Lower lobe of right lung (tissue), 2 donors: Measurements from ENCODE around the gene NLRP11. TPM values are rescaled to one million over a fixed set of nuclear protein-coding genes. Genes with fewer than 3 reads are reported as not detected.

Source experiments
- ATAC-seq, 2 donors: fragments of 200-7000 bp; cut with Tn5 transposase; one replicate each; pipeline ENCODE4 v1.9.1; 2020 to 2022; ENCODE audit warnings: mild to moderate bottlenecking in 2 of 2, moderate library complexity in 2 of 2
- DNase-seq: peaks from one replicate; pipeline ENCODE4 v3.0.0-alpha.2; 2020
- H3K27ac ChIP-seq: fragments of 200-600 bp; one replicate; pipeline ENCODE4 v1.8.0; 2022
- H3K27me3 ChIP-seq: fragments of 200-600 bp; one replicate; pipeline ENCODE4 v1.8.0; 2022; ENCODE audit warnings: low read depth
- H3K36me3 ChIP-seq: fragments of 200-600 bp; one replicate; pipeline ENCODE4 v1.8.0; 2022; ENCODE audit warnings: mild to moderate bottlenecking
- H3K4me1 ChIP-seq: fragments of 200-600 bp; one replicate; pipeline ENCODE4 v1.8.0; 2022
- H3K4me3 ChIP-seq: fragments of 200-600 bp; one replicate; pipeline ENCODE4 v1.8.0; 2022; ENCODE audit warnings: mild to moderate bottlenecking
- H3K9me3 ChIP-seq: fragments of 200-600 bp; one replicate; pipeline ENCODE4 v1.8.0; 2022
- intact Hi-C: fragments of 100-400 bp; cut with DNase I; formaldehyde crosslinking; loops from one replicate; pipeline ENCODE4 v1.11.0; 2022
- total RNA-seq: library from RNA; stranded (reverse); fragmentation: NEBNext Ultra II Directional; extraction: Animal tissue kit (Norgen Biotek cat#: 25700); gene quantifications from one replicate; pipeline ENCODE4 v1.2.1, GENCODE V29; 2021
- TF ChIP-seq, protein P1 (sequence below): fragments of 200-600 bp; IDR thresholded peaks from one replicate; pipeline ENCODE4 v1.8.0; 2022; ENCODE audit warnings: antibody characterized with exemption, mild to moderate bottlenecking
- donor health status: DM: no; HTN: yes; CAD: no; lungs with severe emphysema.

Gene NLRP11
- total RNA-seq, 1 donor from 2014 or later, result not detected

- H3K9me3 ChIP-seq, result no peaks in the 10 kb centered on the region
- DNase-seq (no peak), ATAC-seq (no peak)
- no peak overlapping the region for H3K27ac ChIP-seq
- TF ChIP-seq, protein P1, sequence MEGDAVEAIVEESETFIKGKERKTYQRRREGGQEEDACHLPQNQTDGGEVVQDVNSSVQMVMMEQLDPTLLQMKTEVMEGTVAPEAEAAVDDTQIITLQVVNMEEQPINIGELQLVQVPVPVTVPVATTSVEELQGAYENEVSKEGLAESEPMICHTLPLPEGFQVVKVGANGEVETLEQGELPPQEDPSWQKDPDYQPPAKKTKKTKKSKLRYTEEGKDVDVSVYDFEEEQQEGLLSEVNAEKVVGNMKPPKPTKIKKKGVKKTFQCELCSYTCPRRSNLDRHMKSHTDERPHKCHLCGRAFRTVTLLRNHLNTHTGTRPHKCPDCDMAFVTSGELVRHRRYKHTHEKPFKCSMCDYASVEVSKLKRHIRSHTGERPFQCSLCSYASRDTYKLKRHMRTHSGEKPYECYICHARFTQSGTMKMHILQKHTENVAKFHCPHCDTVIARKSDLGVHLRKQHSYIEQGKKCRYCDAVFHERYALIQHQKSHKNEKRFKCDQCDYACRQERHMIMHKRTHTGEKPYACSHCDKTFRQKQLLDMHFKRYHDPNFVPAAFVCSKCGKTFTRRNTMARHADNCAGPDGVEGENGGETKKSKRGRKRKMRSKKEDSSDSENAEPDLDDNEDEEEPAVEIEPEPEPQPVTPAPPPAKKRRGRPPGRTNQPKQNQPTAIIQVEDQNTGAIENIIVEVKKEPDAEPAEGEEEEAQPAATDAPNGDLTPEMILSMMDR, result no peak
- no peaks in the 10 kb centered on the region for H3K4me1 ChIP-seq
- no peaks in the 10 kb centered on the region for H3K27me3 ChIP-seq
- no peak overlapping the region for H3K4me3 ChIP-seq
- no peaks in the 10 kb centered on the region for H3K36me3 ChIP-seq
- intact Hi-C loops, result no loop called here
These were observed 26.6 kb upstream of the NLRP11 start for GRCh38 chr19:55858401-55858800.

- no peaks in the 10 kb centered on the region for H3K9me3 ChIP-seq
- DNase-seq (no peak), ATAC-seq (no peak)
- TF ChIP-seq, protein P1, result no peak
- no peaks in the 10 kb centered on the region for H3K27me3 ChIP-seq
- intact Hi-C loops, result no loop called here
- no peak overlapping the region for H3K27ac ChIP-seq
- no peaks in the 10 kb centered on the region for H3K36me3 ChIP-seq
- H3K4me1 ChIP-seq, result no peaks in the 10 kb centered on the region
- H3K4me3 ChIP-seq, result no peak overlapping the region
These were observed 26.2 kb upstream of the NLRP11 start for GRCh38 chr19:55857974-55858373.

DNA sequence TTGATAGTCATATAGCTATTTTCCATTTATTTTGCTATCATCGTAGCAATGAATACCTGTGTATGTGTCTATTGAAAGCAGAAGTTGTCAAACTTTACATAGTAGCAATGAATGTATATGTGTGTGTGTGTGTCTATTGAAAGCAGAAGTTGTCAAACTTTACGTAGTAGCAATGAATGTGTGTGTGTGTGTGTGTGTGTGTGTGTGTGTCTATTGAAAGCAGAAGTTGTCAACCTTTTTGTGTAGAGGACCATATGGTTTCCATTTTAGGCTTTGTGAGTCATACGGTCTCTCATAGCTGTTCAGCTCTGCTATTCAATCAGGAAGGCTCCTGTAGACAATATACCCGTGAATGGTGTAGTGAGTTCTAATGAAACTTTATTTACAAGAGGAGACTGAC, 25.4 kb upstream of the NLRP11 start:
- intact Hi-C loops, result no loop called here
- ATAC-seq (no peak), DNase-seq (no peak)
- H3K27ac ChIP-seq, result no peak overlapping the region
- H3K27me3 ChIP-seq, result no peaks in the 10 kb centered on the region
- H3K9me3 ChIP-seq, result no peaks in the 10 kb centered on the region
- TF ChIP-seq, protein P1, result no peak
- no peaks in the 10 kb centered on the region for H3K4me1 ChIP-seq
- H3K4me3 ChIP-seq, result no peak overlapping the region
- H3K36me3 ChIP-seq, result no peaks in the 10 kb centered on the region

DNA sequence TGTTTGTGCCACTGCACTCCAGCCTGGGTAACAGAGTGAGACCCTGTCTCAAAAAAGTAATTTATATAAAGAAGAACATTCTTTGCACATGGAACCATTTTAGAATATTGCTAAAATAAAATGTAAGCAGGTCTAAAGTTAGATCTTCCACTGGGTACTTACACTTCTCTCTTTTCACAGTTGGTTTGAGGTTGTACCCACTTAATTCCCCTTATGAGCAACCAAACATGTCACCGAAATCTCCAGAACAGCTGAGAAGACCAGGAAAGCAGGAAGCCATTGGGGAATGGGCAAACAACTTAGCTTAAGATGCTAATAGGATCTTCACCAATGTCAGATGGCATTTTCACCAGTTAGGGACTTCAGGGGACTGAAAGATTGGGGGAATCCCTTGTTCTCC, 23.4 kb upstream of the NLRP11 start:
- Histone ChIP-seq H3K4me1 (no peaks in the 10 kb centered on the region), H3K4me3 (no peak overlapping the region), H3K27me3 (no peaks in the 10 kb centered on the region), H3K9me3 (no peaks in the 10 kb centered on the region), H3K36me3 (no peaks in the 10 kb centered on the region), H3K27ac (no peak overlapping the region)
- ATAC-seq, result no peak
- intact Hi-C loops, result no loop called here
- DNase-seq, result no peak
- TF ChIP-seq, protein P1, result no peak

DNA sequence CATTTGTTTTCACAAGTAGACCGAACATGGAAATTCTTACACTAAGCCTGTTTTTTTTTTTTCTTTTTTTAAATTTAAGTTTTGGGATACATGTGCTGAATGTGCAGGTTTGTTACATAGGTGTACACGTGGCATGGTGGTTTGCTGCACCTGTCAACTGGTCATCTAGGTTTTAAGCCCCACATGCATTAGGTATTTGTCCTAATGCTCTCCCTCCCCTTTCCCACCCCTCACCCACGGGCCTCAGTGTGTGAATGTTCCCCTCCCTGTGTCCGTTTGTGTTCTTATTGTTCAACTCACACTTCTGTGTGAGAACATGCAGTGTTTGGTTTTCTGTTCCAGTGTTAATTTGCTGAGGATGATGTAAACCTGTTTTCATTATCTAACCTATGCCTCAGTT, 7.1 kb upstream of the NLRP11 start:
- Histone ChIP-seq H3K9me3 (no peaks in the 10 kb centered on the region), H3K36me3 (no peaks in the 10 kb centered on the region), H3K27ac (no peak overlapping the region), H3K4me3 (no peak overlapping the region), H3K4me1 (no peaks in the 10 kb centered on the region), H3K27me3 (no peaks in the 10 kb centered on the region)
- no peak for ATAC-seq
- intact Hi-C loops, result no loop called here
- DNase-seq, result no peak
- TF ChIP-seq, protein P1, result no peak

DNA sequence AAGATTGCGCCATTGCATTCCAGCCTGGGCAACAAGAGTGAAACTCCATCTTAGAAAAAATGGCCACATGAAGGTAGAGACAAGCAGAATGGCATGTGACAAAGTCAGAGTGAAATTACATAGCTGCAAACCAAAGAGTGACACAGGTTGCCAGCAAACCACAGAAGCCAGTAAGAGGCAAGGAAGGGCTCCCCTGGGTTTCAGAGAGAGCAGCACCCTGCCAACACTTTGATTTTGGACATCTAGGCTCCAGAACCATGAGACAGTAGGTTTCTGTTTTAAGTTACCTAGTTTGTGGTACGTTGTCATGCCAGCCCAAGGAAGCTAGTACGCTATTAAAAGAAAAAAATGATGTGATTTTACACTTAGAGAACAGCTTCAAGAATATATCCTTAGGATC, 6.5 kb upstream of the NLRP11 start:
- H3K9me3 ChIP-seq, result no peaks in the 10 kb centered on the region
- no peak for ATAC-seq
- TF ChIP-seq, protein P1, result no peak

More for the DNA sequence above, 6.5 kb upstream of the NLRP11 start:
- H3K4me3 ChIP-seq, result no peak overlapping the region
- intact Hi-C loops, result no loop called here
- DNase-seq, result no peak
- no peak overlapping the region for H3K27ac ChIP-seq
- no peaks in the 10 kb centered on the region for H3K27me3 ChIP-seq
- H3K36me3 ChIP-seq, result no peaks in the 10 kb centered on the region
- no peaks in the 10 kb centered on the region for H3K4me1 ChIP-seq
